ENCODE measurements around the gene SNRPN.

Gene SNRPN

DNA sequence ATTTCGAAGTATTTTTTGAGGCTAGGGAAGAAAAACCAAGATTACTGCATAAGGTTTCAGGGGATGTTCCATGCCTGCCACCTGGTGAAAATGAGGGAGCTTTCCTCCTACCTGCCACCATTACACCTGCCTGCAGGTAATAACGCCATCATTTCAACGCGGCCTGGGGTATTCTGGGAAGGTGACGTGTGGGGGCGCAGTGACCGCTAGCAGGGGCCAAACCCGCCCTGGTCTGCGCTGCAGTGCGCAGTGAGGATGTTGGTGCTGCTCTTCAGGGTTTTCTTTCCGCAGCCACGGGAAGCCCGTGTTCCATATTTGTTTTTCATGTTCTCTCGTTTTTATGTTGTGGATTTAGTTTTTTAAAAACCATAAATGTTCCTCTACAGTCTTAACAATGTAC is 37.4 kb upstream of the SNRPN start:
- CTCF ChIA-PET: no interaction called here
- TF ChIP-seq ZNF146 (tag by site-specific recombination; IDR thresholded peaks at IDR 0.05) (no peak), ZNF324 (tag by site-specific recombination; IDR thresholded peaks at IDR 0.05) (no peak), ZNF155 (tag by site-specific recombination; IDR thresholded peaks at IDR 0.05) (no peak), ZSCAN30 (tag by site-specific recombination; IDR thresholded peaks at IDR 0.05) (no peak), ZNF223 (tag by site-specific recombination; IDR thresholded peaks at IDR 0.05) (no peak), HOXC10 (CRISPR knock-in tag; IDR thresholded peaks at IDR 0.05) (no peak), MEIS1 (CRISPR knock-in tag; IDR thresholded peaks at IDR 0.05; ENCODE audit: borderline replicate concordance) (no peak)
- TF ChIP-seq, protein P1, sequence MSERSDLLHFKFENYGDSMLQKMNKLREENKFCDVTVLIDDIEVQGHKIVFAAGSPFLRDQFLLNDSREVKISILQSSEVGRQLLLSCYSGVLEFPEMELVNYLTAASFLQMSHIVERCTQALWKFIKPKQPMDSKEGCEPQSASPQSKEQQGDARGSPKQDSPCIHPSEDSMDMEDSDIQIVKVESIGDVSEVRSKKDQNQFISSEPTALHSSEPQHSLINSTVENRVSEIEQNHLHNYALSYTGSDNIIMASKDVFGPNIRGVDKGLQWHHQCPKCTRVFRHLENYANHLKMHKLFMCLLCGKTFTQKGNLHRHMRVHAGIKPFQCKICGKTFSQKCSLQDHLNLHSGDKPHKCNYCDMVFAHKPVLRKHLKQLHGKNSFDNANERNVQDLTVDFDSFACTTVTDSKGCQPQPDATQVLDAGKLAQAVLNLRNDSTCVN (tag by site-specific recombination; optimal IDR thresholded peaks at IDR 0.05): no peak
- TF ChIP-seq, protein P2, sequence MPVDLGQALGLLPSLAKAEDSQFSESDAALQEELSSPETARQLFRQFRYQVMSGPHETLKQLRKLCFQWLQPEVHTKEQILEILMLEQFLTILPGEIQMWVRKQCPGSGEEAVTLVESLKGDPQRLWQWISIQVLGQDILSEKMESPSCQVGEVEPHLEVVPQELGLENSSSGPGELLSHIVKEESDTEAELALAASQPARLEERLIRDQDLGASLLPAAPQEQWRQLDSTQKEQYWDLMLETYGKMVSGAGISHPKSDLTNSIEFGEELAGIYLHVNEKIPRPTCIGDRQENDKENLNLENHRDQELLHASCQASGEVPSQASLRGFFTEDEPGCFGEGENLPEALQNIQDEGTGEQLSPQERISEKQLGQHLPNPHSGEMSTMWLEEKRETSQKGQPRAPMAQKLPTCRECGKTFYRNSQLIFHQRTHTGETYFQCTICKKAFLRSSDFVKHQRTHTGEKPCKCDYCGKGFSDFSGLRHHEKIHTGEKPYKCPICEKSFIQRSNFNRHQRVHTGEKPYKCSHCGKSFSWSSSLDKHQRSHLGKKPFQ (tag by site-specific recombination; IDR thresholded peaks at IDR 0.05): no peak
- Histone ChIP-seq H3K36me3 (ENCODE audit: control insufficient read depth in 2 of 2, insufficient read depth in 1 of 2, low read length in 2 of 2) (no peaks in the 10 kb centered on the region), H3K27ac (ENCODE audit: extremely low read depth, low read depth, low read length) (no peak overlapping the region), H3K9me3 (ENCODE audit: control insufficient read depth, insufficient read depth, low read depth, low read length) (no peaks in the 10 kb centered on the region), H3K4me3 (ENCODE audit: low read depth, low read length) (no peak overlapping the region), H3K4me1 (ENCODE audit: control insufficient read depth, insufficient read depth, low read length) (no peaks in the 10 kb centered on the region)
- POLR2A ChIA-PET: no interaction called here

DNA sequence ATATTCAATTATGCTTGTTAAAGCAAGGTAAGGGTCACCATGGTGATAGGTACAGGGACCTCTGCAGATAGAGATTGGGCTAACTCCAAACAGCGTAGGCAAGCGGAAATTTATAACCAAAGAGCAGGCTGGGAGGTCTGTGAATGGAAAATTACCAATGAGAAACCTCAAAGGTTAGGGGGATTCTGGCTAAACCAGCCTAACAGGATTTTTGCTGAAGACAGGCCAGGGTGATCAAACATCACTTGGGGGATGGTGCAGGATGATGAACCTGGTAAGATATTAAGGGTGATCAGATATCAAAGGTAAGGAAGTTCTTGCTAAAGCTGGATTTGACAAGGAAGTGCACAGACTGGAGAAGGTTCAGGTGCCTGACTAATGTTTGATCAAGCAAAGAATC is 35.3 kb upstream of the SNRPN start:
- no peaks in the 10 kb centered on the region for H3K4me1 ChIP-seq (ENCODE audit: control insufficient read depth, insufficient read depth, low read length)
- H3K27ac ChIP-seq (ENCODE audit: extremely low read depth, low read depth, low read length): no peak overlapping the region
- H3K4me3 ChIP-seq (ENCODE audit: low read depth, low read length): no peak overlapping the region
- H3K9me3 ChIP-seq (ENCODE audit: control insufficient read depth, insufficient read depth, low read depth, low read length): no peaks in the 10 kb centered on the region
- POLR2A ChIA-PET: no interaction called here
- no peaks in the 10 kb centered on the region for H3K36me3 ChIP-seq (ENCODE audit: control insufficient read depth in 2 of 2, insufficient read depth in 1 of 2, low read length in 2 of 2)
- CTCF ChIA-PET: no interaction called here
- no peak for TF ChIP-seq SP7 (tag by site-specific recombination; IDR thresholded peaks at IDR 0.05)
- TF ChIP-seq, protein P3, sequence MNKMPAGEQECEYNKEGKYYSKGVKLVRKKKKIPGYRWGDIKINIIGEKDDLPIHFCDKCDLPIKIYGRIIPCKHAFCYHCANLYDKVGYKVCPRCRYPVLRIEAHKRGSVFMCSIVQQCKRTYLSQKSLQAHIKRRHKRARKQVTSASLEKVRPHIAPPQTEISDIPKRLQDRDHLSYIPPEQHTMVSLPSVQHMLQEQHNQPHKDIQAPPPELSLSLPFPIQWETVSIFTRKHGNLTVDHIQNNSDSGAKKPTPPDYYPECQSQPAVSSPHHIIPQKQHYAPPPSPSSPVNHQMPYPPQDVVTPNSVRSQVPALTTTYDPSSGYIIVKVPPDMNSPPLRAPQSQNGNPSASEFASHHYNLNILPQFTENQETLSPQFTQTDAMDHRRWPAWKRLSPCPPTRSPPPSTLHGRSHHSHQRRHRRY (tag by site-specific recombination; IDR thresholded peaks at IDR 0.05): no peak
- TF ChIP-seq SP2 (tag by site-specific recombination; IDR thresholded peaks at IDR 0.05): no peak
- no peak for TF ChIP-seq RBAK (tag by site-specific recombination; IDR thresholded peaks at IDR 0.05)
- no peak for TF ChIP-seq ZBTB1 (tag by site-specific recombination; IDR thresholded peaks at IDR 0.05)
- no peak for TF ChIP-seq ZNF138 (tag by site-specific recombination; IDR thresholded peaks at IDR 0.05; ENCODE audit: borderline replicate concordance)
- TF ChIP-seq, protein P4, sequence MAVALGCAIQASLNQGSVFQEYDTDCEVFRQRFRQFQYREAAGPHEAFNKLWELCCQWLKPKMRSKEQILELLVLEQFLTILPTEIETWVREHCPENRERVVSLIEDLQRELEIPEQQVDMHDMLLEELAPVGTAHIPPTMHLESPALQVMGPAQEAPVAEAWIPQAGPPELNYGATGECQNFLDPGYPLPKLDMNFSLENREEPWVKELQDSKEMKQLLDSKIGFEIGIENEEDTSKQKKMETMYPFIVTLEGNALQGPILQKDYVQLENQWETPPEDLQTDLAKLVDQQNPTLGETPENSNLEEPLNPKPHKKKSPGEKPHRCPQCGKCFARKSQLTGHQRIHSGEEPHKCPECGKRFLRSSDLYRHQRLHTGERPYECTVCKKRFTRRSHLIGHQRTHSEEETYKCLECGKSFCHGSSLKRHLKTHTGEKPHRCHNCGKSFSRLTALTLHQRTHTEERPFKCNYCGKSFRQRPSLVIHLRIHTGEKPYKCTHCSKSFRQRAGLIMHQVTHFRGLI (tag by site-specific recombination; IDR thresholded peaks at IDR 0.05): no peak
- TF ChIP-seq, protein P5, sequence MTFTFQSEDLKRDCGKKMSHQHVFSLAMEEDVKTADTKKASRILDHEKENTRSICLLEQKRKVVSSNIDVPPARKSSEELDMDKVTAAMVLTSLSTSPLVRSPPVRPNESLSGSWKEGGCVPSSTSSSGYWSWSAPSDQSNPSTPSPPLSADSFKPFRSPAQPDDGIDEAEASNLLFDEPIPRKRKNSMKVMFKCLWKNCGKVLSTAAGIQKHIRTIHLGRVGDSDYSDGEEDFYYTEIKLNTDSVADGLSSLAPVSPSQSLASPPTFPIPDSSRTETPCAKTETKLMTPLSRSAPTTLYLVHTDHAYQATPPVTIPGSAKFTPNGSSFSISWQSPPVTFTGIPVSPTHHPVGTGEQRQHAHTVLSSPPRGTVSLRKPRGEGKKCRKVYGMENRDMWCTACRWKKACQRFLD (tag by site-specific recombination; IDR thresholded peaks at IDR 0.05): no peak
- TF ChIP-seq ZNF501 (tag by site-specific recombination; IDR thresholded peaks at IDR 0.05): no peak
- TF ChIP-seq ZBTB21 (tag by site-specific recombination; IDR thresholded peaks at IDR 0.05): no peak
- TF ChIP-seq, protein P6, sequence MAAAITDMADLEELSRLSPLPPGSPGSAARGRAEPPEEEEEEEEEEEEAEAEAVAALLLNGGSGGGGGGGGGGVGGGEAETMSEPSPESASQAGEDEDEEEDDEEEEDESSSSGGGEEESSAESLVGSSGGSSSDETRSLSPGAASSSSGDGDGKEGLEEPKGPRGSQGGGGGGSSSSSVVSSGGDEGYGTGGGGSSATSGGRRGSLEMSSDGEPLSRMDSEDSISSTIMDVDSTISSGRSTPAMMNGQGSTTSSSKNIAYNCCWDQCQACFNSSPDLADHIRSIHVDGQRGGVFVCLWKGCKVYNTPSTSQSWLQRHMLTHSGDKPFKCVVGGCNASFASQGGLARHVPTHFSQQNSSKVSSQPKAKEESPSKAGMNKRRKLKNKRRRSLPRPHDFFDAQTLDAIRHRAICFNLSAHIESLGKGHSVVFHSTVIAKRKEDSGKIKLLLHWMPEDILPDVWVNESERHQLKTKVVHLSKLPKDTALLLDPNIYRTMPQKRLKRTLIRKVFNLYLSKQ (tag by site-specific recombination; IDR thresholded peaks at IDR 0.05; ENCODE audit: borderline replicate concordance): no peak
- no peak for TF ChIP-seq BCL11A (tag by site-specific recombination; IDR thresholded peaks at IDR 0.05; ENCODE audit: low read depth)
- no peak for TF ChIP-seq REPIN1 (tag by site-specific recombination; IDR thresholded peaks at IDR 0.05; ENCODE audit: low read depth)
- no peak for TF ChIP-seq ZNF366 (tag by site-specific recombination; conservative IDR thresholded peaks at IDR 0.05)
- TF ChIP-seq YY1 (tag by site-specific recombination; IDR thresholded peaks at IDR 0.05): no peak
- TF ChIP-seq, protein P7, sequence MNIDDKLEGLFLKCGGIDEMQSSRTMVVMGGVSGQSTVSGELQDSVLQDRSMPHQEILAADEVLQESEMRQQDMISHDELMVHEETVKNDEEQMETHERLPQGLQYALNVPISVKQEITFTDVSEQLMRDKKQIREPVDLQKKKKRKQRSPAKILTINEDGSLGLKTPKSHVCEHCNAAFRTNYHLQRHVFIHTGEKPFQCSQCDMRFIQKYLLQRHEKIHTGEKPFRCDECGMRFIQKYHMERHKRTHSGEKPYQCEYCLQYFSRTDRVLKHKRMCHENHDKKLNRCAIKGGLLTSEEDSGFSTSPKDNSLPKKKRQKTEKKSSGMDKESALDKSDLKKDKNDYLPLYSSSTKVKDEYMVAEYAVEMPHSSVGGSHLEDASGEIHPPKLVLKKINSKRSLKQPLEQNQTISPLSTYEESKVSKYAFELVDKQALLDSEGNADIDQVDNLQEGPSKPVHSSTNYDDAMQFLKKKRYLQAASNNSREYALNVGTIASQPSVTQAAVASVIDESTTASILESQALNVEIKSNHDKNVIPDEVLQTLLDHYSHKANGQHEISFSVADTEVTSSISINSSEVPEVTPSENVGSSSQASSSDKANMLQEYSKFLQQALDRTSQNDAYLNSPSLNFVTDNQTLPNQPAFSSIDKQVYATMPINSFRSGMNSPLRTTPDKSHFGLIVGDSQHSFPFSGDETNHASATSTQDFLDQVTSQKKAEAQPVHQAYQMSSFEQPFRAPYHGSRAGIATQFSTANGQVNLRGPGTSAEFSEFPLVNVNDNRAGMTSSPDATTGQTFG (tag by site-specific recombination; IDR thresholded peaks at IDR 0.05; ENCODE audit: borderline replicate concordance): no peak

Data from HEK293 (cell line).